Liver (tissue), 9 donors: ENCODE data around the gene FAM161A. TPM values are rescaled to one million over a fixed set of nuclear protein-coding genes. Genes with fewer than 3 reads are reported as not detected.

Experiments used
- DNase-seq: peaks from one replicate; pipeline ENCODE4 v3.0.0-alpha.2; 2017; ENCODE audit warnings: low spot score
- H3K27ac ChIP-seq, 2 donors: one replicate each; pipeline ENCODE4 v1.7.0; 2013; ENCODE audit warnings: inconsistent platforms in 2 of 2, low read length in 2 of 2, control low read depth in 1 of 2, low read depth in 1 of 2, mild to moderate bottlenecking in 1 of 2
- H3K27me3 ChIP-seq, 4 donors: one replicate each; pipeline versions ENCODE4 v1.6.1 to v1.7.0; 2013; ENCODE audit warnings: low read length in 3 of 4, inconsistent platforms in 1 of 4, mild to moderate bottlenecking in 1 of 4, moderate library complexity in 1 of 4; ENCODE audit not compliant: control insufficient read depth in 4 of 4, insufficient read depth in 4 of 4
- H3K36me3 ChIP-seq, 4 donors: one replicate each; pipeline versions ENCODE4 v1.6.1 to v1.7.0; 2013; ENCODE audit warnings: low read length in 3 of 4, mild to moderate bottlenecking in 3 of 4, low read depth in 1 of 4, moderate library complexity in 1 of 4; ENCODE audit not compliant: control insufficient read depth in 4 of 4, insufficient read depth in 3 of 4
- H3K4me1 ChIP-seq, 4 donors: one replicate each; pipeline versions ENCODE4 v1.6.1 to v1.7.0; 2013; ENCODE audit warnings: low read length in 3 of 4, mild to moderate bottlenecking in 3 of 4, moderate library complexity in 1 of 4; ENCODE audit not compliant: control insufficient read depth in 4 of 4, insufficient read depth in 4 of 4
- H3K4me3 ChIP-seq, 3 donors: one replicate each; pipeline versions ENCODE4 v1.6.1 to v1.7.0; 2013; ENCODE audit warnings: low read length in 3 of 3, control low read depth in 1 of 3, low read depth in 1 of 3, mild to moderate bottlenecking in 1 of 3
- H3K9ac ChIP-seq, 2 donors: one replicate each; pipeline ENCODE4 v1.7.0; 2013; ENCODE audit warnings: low read length in 2 of 2, mild to moderate bottlenecking in 2 of 2, moderate library complexity in 2 of 2, control low read depth in 1 of 2, low read depth in 1 of 2
- H3K9me3 ChIP-seq, 4 donors: one replicate each; pipeline versions ENCODE4 v1.6.1 to v1.7.0; 2013; ENCODE audit warnings: low read length in 3 of 4; ENCODE audit not compliant: control insufficient read depth in 4 of 4
- ATF3 ChIP-seq: IDR thresholded peaks from 2 replicates; pipeline ENCODE4 v1.6.1; 2016; ENCODE audit warnings: antibody characterized with exemption
- CTCF ChIP-seq: fragments of 150-350 bp; IDR thresholded peaks from 2 replicates; pipeline ENCODE4 v1.5.1; 2017; ENCODE audit warnings: improper control_type of control experiment, low read depth, low read length; ENCODE audit not compliant: missing input control
- EGR1 ChIP-seq, 2 donors: IDR thresholded peaks; 2 replicates each; pipeline ENCODE4 v1.6.1; 2016 to 2018; ENCODE audit warnings: antibody characterized with exemption in 2 of 2, low read depth in 2 of 2
- GABPA ChIP-seq, 2 donors: IDR thresholded peaks in 1 of 2; conservative IDR thresholded peaks in 1 of 2; 2 replicates each; pipeline ENCODE4 v1.6.1; 2016; ENCODE audit warnings: antibody characterized with exemption in 2 of 2, mild to moderate bottlenecking in 1 of 2, moderate library complexity in 1 of 2
- HNF4A ChIP-seq, 2 donors: conservative IDR thresholded peaks; 2 replicates each; pipeline ENCODE4 v1.6.1; 2016; ENCODE audit warnings: antibody characterized with exemption in 2 of 2, mild to moderate bottlenecking in 2 of 2
- HNF4G ChIP-seq: IDR thresholded peaks from 2 replicates; pipeline ENCODE4 v1.6.1; 2016; ENCODE audit warnings: antibody characterized with exemption
- JUND ChIP-seq, 2 donors: IDR thresholded peaks; 2 replicates each; pipeline ENCODE4 v1.6.1; 2016; ENCODE audit warnings: antibody characterized with exemption in 2 of 2
- MAX ChIP-seq: IDR thresholded peaks from 2 replicates; pipeline ENCODE4 v1.6.1; 2016; ENCODE audit warnings: antibody characterized with exemption
- NR2F2 ChIP-seq: IDR thresholded peaks from 2 replicates; pipeline ENCODE4 v1.6.1; 2016; ENCODE audit warnings: antibody characterized with exemption
- RAD21 ChIP-seq, 2 donors: IDR thresholded peaks; 2 replicates each; pipeline ENCODE4 v1.6.1; 2016; ENCODE audit warnings: antibody characterized with exemption in 2 of 2, mild to moderate bottlenecking in 2 of 2
- REST ChIP-seq: IDR thresholded peaks from 2 replicates; pipeline ENCODE4 v1.6.1; 2016; ENCODE audit warnings: antibody characterized with exemption, mild to moderate bottlenecking
- RXRA ChIP-seq, 2 donors: IDR thresholded peaks; 2 replicates each; pipeline ENCODE4 v1.6.1; 2017 to 2018; ENCODE audit warnings: antibody characterized with exemption in 2 of 2, mild to moderate bottlenecking in 1 of 2
- SP1 ChIP-seq: IDR thresholded peaks from 2 replicates; pipeline ENCODE4 v1.6.1; 2018; ENCODE audit warnings: antibody characterized with exemption, mild to moderate bottlenecking
- TAF1 ChIP-seq: conservative IDR thresholded peaks from 2 replicates; pipeline ENCODE4 v1.6.1; 2016; ENCODE audit warnings: antibody characterized with exemption, mild to moderate bottlenecking
- YY1 ChIP-seq: IDR thresholded peaks from 2 replicates; pipeline ENCODE4 v1.6.1; 2016; ENCODE audit warnings: antibody characterized with exemption, mild to moderate bottlenecking
- ZBTB33 ChIP-seq: IDR thresholded peaks from 2 replicates; pipeline ENCODE4 v1.6.1; 2016; ENCODE audit warnings: antibody characterized with exemption
- WGBS: extraction: QIAGEN DNeasy Blood & Tissue Kit; methylation state at CpG from one replicate; pipeline ENCODE4 v1.1.7; 2013; 5-methylcytosine and 5-hydroxymethylcytosine counted together
- polyA plus RNA-seq, 2 donors: library from polyadenylated mRNA; stranded (reverse) in 1 of 2; unstranded in 1 of 2; fragments of 200-250 nt in 1 of 2; fragments of >200 nt in 1 of 2; fragmentation: Nextera tagmentation in 1 of 2; extraction: Ambion mirVana in 1 of 2; gene quantifications; one replicate each; pipeline versions ENCODE4 v1.2.1 to v1.2.3, GENCODE V29; 2013 to 2015
- total RNA-seq, 2 donors: library from RNA; depleted of rRNA; stranded (reverse); fragments of >200 nt; gene quantifications; one replicate each; pipeline ENCODE4 v1.2.3, GENCODE V29; 2014
- donor health status: healthy.
- donor health status: healthy.
- donor health status: healthy.
- donor health status: healthy.
- donor health status: healthy.

Gene FAM161A
- total and polyA plus RNA-seq, 4 donors, result 0.54 to 1.2 (median 0.78) TPM

GRCh38 chr2:61833971-61834370 is 19.9 kb downstream of the FAM161A start:
- TF ChIP-seq RAD21 (IDR thresholded peaks at IDR 0.05) (no peak), JUND (IDR thresholded peaks at IDR 0.05) (no peak), HNF4G (no peak), CTCF (no peak), HNF4A (conservative IDR thresholded peaks at IDR 0.05) (no peak), RXRA (IDR thresholded peaks at IDR 0.05) (no peak), ATF3 (no peak)
- WGBS, result 99% methylated on average over 1 of the region's 1 CpG
- Histone ChIP-seq H3K27ac (no peak overlapping the region), H3K9ac (no peak overlapping the region), H3K9me3 (no peaks in the 10 kb centered on the region), H3K27me3 (no peaks in the 10 kb centered on the region), H3K4me3 (no peak overlapping the region), H3K36me3 (no peaks in the 10 kb centered on the region), H3K4me1 (no peaks in the 10 kb centered on the region)
- DNase-seq, result no peak

GRCh38 chr2:61832183-61832841 is 21.5 kb downstream of the FAM161A start:
- TF ChIP-seq MAX, result no peak
- no peak for TF ChIP-seq YY1
- no peak for TF ChIP-seq ZBTB33
- no peak for TF ChIP-seq RAD21 (IDR thresholded peaks at IDR 0.05)
- TF ChIP-seq EGR1 (IDR thresholded peaks at IDR 0.05; ENCODE audit: low read depth in 2 of 2), result no peak
- no peak for TF ChIP-seq CTCF
- TF ChIP-seq SP1, result no peak
- TF ChIP-seq HNF4G, result no peak
- TF ChIP-seq ATF3, result no peak
- no peak for TF ChIP-seq RXRA (IDR thresholded peaks at IDR 0.05)
- TF ChIP-seq NR2F2, result no peak
- TF ChIP-seq HNF4A (conservative IDR thresholded peaks at IDR 0.05), result no peak
- TF ChIP-seq JUND (IDR thresholded peaks at IDR 0.05), result no peak
- no peak for TF ChIP-seq REST
- no peak for TF ChIP-seq TAF1
- TF ChIP-seq GABPA (IDR thresholded peaks at IDR 0.05 in 1 of 2, conservative IDR thresholded peaks at IDR 0.05 in 1 of 2), result no peak
- WGBS, result 90% methylated on average over 11 of the region's 11 CpGs
- Histone ChIP-seq H3K36me3 (no peaks in the 10 kb centered on the region), H3K4me3 (no peak overlapping the region), H3K4me1 (no peaks in the 10 kb centered on the region), H3K9ac (no peak overlapping the region), H3K27ac (no peak overlapping the region), H3K27me3 (no peaks in the 10 kb centered on the region), H3K9me3 (no peaks in the 10 kb centered on the region)
- DNase-seq, result no peak
